Cerebellar cortex (tissue), 1 donor: Measurements from ENCODE around the gene MYL12A.
"Not testable (repeated sequence)": the region's sequence is repeated elsewhere in the genome, so short reads cannot be mapped to it uniquely, and the experiment has no call there.

Source experiments
- DNase-seq: peaks from one replicate; pipeline ENCODE4 v3.0.0-alpha.2; 2015; ENCODE audit warnings: low spot score

Gene MYL12A

GRCh38 chr18:3255611-3256165, 8.1 kb downstream of the MYL12A start:
- DNase-seq: no peak

- DNase-seq: no peak
Measured at GRCh38 chr18:3256693-3257626, 9.4 kb downstream of the MYL12A start.

GRCh38 chr18:3257627-3258120, 10.1 kb downstream of the MYL12A start:
- no peak for DNase-seq

- no peak for DNase-seq
Measured at GRCh38 chr18:3260995-3261372, 13.4 kb downstream of the MYL12A start.

GRCh38 chr18:3261373-3262233, 14.0 kb downstream of the MYL12A start, which contains the start of gene MYL12B:
TSS of gene MYL12B (plus strand) at chr18:3262133. CDS start at chr18:3272899, 10,766 bp downstream.
- peak; percentile 74 for DNase-seq

GRCh38 chr18:3262234-3263131, 14.9 kb downstream of the MYL12A start:
- no peak for DNase-seq

- no peak for DNase-seq
Measured at GRCh38 chr18:3263132-3263700, 15.6 kb downstream of the MYL12A start.

GRCh38 chr18:3264362-3264761, 16.8 kb downstream of the MYL12A start:
- DNase-seq: no peak

GRCh38 chr18:3265564-3266033, 18.0 kb downstream of the MYL12A start:
- DNase-seq: no peak

- DNase-seq: no peak
Measured at GRCh38 chr18:3266062-3266608, 18.5 kb downstream of the MYL12A start.

GRCh38 chr18:3268306-3268705, 20.7 kb downstream of the MYL12A start:
- DNase-seq: no peak

GRCh38 chr18:3269241-3269913, 21.8 kb downstream of the MYL12A start:
- DNase-seq: no peak

- DNase-seq: no peak
Measured at GRCh38 chr18:3269914-3270299, 22.3 kb downstream of the MYL12A start.

- DNase-seq: no peak
Measured at GRCh38 chr18:3273042-3273441, 25.4 kb downstream of the MYL12A start.

GRCh38 chr18:3277643-3278213, 30.1 kb downstream of the MYL12A start:
- not testable (repeated sequence) for DNase-seq

GRCh38 chr18:3279201-3280185, 31.9 kb downstream of the MYL12A start:
- no peak for DNase-seq

GRCh38 chr18:3281456-3282400, 34.1 kb downstream of the MYL12A start:
- DNase-seq: peak; percentile 93
